Measurements from ENCODE around the gene RPL41.
"Not testable (repeated sequence)": the region's sequence is repeated elsewhere in the genome, so short reads cannot be mapped to it uniquely, and the experiment has no call there.

RPL41 gene

GRCh38 chr12:56116267-56117081 lies at the start of gene RPL41:
TSS of gene RPL41 (plus strand) at chr12:56116633.
- peak; percentile 97 for DNase-seq (ENCODE audit: low read depth, low spot score)

DNA sequence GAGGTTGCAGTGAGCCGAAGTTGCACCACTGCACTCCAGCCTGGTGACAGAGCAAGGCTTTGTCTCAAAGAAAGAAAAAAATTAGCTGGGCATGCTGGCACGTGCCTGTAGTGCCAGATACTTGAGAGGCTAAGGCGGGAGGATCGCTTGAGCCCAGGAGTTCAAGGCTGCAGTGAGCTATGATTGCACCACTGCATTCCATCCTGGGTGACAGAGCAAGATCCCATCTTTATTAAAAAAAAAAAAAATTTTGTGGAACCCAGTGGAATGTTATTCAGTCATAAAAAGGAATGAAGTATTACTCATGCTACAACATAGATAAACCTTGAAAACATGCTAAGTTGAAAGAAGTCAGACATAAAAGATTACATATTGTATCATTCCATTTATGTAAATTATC lies 44.8 kb upstream of the RPL41 start:
- DNase-seq (ENCODE audit: low read depth, low spot score) = no peak

GRCh38 chr12:56074396-56074795 lies 42.0 kb upstream of the RPL41 start:
- DNase-seq (ENCODE audit: low read depth, low spot score) = no peak

- DNase-seq (ENCODE audit: low read depth, low spot score) = not testable (repeated sequence)
These were observed 38.5 kb upstream of the RPL41 start for GRCh38 chr12:56077966-56078365.

- no peak for DNase-seq (ENCODE audit: low read depth, low spot score)
These were observed 38.0 kb upstream of the RPL41 start for GRCh38 chr12:56078427-56078826.

GRCh38 chr12:56078931-56079722 lies 37.3 kb upstream of the RPL41 start:
- DNase-seq (ENCODE audit: low read depth, low spot score) = peak; percentile 92

- peak; percentile 88 for DNase-seq (ENCODE audit: low read depth, low spot score)
These were observed 36.5 kb upstream of the RPL41 start, which contains the start of gene ERBB3 for GRCh38 chr12:56079723-56080555. TSS of gene ERBB3 (plus strand) at chr12:56080165. CDS start at chr12:56080301, 136 bp downstream.

- DNase-seq (ENCODE audit: low read depth, low spot score) = no peak
These were observed 35.8 kb upstream of the RPL41 start for GRCh38 chr12:56080556-56081138.

DNA sequence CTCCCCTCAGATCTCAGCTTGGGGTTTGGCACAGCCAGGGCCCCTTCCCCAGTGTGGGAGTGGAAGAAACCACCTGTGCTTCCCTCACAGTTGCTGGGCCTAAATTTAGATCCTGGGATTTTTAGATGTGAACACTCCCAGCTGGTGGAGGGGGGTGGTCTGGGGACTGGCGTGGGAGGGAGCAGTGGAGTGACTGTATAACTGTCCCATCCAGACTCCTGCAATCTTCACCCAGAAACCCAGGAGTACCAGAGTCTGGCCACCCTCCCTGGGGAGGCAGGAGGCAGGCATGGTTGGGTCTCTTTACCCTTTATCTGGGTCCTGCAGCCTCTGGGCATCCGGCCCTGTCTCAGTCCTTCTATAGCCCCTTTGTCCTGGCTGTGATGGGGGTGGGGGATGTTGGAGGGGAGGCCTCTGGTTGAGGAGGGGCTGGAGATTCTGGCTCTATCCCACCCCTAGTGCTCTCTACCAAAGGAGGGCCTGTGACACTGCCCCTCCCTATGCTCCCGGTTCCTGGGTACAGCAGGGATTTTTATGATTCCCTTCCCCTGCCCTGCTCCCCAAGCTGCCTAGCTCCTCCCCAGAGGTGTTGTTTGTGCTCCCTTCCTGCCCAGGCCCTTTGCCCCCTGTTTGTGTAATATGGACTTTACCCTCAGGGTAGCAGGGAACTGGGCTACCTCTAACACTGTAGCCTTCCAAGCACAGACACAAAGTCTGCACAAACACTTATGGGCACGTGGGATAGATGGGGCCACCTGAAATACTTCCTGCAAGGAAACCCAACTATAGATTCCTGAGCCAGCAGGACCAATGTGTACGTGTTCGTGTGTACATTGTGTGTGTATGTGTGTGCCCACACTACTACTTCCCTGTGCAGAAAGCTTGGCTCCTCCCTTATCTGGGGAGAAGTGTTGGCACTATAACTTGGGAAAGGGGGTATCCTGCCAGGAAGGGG lies 34.8 kb upstream of the RPL41 start:
- no peak for DNase-seq (ENCODE audit: low read depth, low spot score)

- DNase-seq (ENCODE audit: low read depth, low spot score) = no peak
These were observed 34.1 kb upstream of the RPL41 start for GRCh38 chr12:56082382-56082781.

- no peak for DNase-seq (ENCODE audit: low read depth, low spot score)
These were observed 33.5 kb upstream of the RPL41 start for GRCh38 chr12:56082967-56083366.

- DNase-seq (ENCODE audit: low read depth, low spot score) = no peak
These were observed 31.4 kb upstream of the RPL41 start for GRCh38 chr12:56084958-56085543.

- no peak for DNase-seq (ENCODE audit: low read depth, low spot score)
These were observed 30.3 kb upstream of the RPL41 start for GRCh38 chr12:56086096-56086495.

- DNase-seq (ENCODE audit: low read depth, low spot score) = no peak
These were observed 29.8 kb upstream of the RPL41 start for GRCh38 chr12:56086608-56087007.

DNA sequence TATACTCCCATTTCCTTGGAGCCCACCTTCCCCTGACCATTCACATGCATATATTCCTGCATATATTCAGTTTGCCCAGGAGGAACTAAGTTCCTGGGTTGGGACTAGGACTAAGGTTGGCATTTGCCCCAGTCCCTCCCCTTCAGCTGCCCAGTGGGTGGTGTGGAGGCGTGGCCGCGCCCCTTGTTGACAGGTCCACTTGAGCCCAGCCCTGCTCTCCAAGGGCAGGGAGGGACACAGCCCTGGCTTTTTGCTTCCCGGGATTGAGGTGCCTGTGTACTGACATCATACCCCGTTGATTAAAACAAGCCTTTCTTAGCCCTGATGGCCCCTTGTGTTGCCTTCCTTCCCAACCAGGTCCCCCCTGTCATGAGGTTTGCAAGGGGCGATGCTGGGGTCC lies 29.2 kb upstream of the RPL41 start:
- no peak for DNase-seq (ENCODE audit: low read depth, low spot score)

DNA sequence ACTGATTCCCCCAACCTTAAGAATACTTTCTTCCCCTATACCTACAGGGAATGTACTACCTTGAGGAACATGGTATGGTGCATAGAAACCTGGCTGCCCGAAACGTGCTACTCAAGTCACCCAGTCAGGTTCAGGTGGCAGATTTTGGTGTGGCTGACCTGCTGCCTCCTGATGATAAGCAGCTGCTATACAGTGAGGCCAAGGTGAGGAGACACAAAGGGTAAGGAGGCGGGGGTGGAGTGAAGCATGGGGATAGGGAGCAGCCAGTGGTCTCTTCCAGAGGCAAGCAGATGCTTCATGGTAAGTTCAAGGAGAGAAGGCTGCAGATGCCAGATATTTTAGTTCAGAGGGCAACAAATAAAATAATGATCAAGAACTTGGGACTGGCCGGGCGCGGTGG lies 18.7 kb upstream of the RPL41 start:
- no peak for DNase-seq (ENCODE audit: low read depth, low spot score)

DNA sequence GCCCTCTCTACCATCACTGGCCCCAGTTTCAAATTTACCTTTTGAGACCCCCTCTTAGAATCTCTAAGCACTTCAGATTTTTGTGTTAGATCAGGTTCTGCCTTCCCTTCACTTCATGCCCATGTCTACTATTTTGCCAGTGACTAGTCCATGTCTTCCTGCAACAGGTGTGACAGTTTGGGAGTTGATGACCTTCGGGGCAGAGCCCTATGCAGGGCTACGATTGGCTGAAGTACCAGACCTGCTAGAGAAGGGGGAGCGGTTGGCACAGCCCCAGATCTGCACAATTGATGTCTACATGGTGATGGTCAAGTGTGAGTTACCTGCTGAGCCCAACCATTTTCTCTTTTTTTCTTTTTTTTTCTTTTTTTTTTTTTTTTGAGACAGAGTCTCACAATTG lies 17.8 kb upstream of the RPL41 start:
- no peak for DNase-seq (ENCODE audit: low read depth, low spot score)

DNA sequence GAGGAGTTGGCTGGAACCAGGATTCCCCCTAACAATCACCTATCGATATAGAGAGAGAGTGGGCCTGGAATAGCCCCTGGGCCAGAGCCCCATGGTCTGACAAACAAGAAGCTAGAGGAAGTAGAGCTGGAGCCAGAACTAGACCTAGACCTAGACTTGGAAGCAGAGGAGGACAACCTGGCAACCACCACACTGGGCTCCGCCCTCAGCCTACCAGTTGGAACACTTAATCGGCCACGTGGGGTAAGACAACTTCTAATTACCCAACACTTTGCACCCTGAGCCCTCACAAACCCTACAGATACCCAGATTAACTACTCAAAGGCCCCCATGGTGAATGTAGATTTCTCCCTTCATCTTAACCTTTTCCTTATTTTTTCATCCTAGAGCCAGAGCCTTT lies 16.6 kb upstream of the RPL41 start:
- no peak for DNase-seq (ENCODE audit: low read depth, low spot score)

DNA sequence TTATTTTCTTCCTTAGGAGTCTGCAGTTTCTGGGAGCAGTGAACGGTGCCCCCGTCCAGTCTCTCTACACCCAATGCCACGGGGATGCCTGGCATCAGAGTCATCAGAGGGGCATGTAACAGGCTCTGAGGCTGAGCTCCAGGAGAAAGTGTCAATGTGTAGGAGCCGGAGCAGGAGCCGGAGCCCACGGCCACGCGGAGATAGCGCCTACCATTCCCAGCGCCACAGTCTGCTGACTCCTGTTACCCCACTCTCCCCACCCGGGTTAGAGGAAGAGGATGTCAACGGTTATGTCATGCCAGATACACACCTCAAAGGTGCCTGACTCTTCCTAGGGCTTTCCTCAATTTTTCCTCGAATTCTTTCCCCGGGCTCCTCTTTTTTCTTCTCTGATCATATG lies 15.4 kb upstream of the RPL41 start:
- no peak for DNase-seq (ENCODE audit: low read depth, low spot score)

DNA sequence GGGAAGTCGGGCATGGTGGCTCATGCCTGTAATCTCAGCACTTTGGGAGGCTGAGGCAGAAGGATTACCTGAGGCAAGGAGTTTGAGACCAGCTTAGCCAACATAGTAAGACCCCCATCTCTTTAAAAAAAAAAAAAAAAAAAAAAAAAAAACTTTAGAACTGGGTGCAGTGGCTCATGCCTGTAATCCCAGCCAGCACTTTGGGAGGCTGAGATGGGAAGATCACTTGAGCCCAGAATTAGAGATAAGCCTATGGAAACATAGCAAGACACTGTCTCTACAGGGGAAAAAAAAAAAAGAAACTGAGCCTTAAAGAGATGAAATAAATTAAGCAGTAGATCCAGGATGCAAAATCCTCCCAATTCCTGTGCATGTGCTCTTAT lies 13.8 kb upstream of the RPL41 start:
- DNase-seq (ENCODE audit: low read depth, low spot score) = no peak
